Testis (tissue), 2 donors: ENCODE data around the gene COA3.

Experiments used
- POLR2A ChIP-seq: fragments of 450-650 bp; IDR thresholded peaks from one replicate; pipeline ENCODE4 v1.6.1; 2017; ENCODE audit warnings: antibody characterized with exemption, mild to moderate bottlenecking, moderate library complexity
- TF ChIP-seq, protein P1 (sequence below), 3 experiments: fragments of 450-650 bp in 2 of 3; fragments of 200-600 bp in 1 of 3; sonication (generic) in 1 of 3; IDR thresholded peaks; one replicate each; pipeline ENCODE4 v1.5.1; 2016 to 2019; ENCODE audit warnings: antibody characterized with exemption in 3 of 3, mild to moderate bottlenecking in 2 of 3, moderate library complexity in 1 of 3

DNA sequence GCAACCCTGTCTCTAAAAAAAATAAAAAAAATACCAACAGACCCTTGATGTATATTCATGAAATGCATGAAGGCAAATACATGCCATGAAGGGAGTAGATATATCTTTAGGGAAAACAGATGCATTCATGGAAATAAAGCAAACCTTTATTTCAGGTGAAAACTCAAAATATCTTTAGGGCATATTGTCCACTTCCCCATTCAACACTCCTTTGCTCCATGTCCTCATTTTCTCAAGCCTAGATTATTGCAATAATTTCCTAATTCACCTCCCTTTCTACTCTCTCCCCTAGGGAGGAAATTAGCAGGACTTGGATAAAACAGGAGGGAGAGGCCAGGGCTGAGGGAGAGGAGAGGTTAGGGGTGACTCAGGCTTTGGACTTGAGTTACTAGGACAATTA is 31.0 kb downstream of the COA3 start:
- TF ChIP-seq, protein P1, sequence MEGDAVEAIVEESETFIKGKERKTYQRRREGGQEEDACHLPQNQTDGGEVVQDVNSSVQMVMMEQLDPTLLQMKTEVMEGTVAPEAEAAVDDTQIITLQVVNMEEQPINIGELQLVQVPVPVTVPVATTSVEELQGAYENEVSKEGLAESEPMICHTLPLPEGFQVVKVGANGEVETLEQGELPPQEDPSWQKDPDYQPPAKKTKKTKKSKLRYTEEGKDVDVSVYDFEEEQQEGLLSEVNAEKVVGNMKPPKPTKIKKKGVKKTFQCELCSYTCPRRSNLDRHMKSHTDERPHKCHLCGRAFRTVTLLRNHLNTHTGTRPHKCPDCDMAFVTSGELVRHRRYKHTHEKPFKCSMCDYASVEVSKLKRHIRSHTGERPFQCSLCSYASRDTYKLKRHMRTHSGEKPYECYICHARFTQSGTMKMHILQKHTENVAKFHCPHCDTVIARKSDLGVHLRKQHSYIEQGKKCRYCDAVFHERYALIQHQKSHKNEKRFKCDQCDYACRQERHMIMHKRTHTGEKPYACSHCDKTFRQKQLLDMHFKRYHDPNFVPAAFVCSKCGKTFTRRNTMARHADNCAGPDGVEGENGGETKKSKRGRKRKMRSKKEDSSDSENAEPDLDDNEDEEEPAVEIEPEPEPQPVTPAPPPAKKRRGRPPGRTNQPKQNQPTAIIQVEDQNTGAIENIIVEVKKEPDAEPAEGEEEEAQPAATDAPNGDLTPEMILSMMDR (IDR thresholded peaks at IDR 0.05) = no peak
- TF ChIP-seq POLR2A = no peak
